Vagina (tissue), 2 donors: ENCODE results near the gene CPNE8.

Source experiments
- POLR2A ChIP-seq, 2 donors: fragments of 450-650 bp; IDR thresholded peaks; one replicate each; pipeline ENCODE4 v1.6.1; 2017; ENCODE audit warnings: antibody characterized with exemption in 2 of 2, mild to moderate bottlenecking in 2 of 2, moderate library complexity in 2 of 2
- POLR2AphosphoS5 ChIP-seq, 2 donors: sonication (generic); formaldehyde crosslinking; IDR thresholded peaks; one replicate each; pipeline ENCODE4 v1.9.0; 2017; ENCODE audit warnings: antibody characterized with exemption in 2 of 2, mild to moderate bottlenecking in 2 of 2, low read depth in 1 of 2; ENCODE audit not compliant: insufficient read depth in 1 of 2
- TF ChIP-seq, protein P1 (sequence below), 3 experiments: fragments of 450-650 bp in 2 of 3; fragments of 200-600 bp in 1 of 3; sonication (generic) in 1 of 3; IDR thresholded peaks; one replicate each; pipeline ENCODE4 v1.5.1; 2017 to 2019; ENCODE audit warnings: antibody characterized with exemption in 3 of 3, mild to moderate bottlenecking in 2 of 3, moderate library complexity in 2 of 3

DNA sequence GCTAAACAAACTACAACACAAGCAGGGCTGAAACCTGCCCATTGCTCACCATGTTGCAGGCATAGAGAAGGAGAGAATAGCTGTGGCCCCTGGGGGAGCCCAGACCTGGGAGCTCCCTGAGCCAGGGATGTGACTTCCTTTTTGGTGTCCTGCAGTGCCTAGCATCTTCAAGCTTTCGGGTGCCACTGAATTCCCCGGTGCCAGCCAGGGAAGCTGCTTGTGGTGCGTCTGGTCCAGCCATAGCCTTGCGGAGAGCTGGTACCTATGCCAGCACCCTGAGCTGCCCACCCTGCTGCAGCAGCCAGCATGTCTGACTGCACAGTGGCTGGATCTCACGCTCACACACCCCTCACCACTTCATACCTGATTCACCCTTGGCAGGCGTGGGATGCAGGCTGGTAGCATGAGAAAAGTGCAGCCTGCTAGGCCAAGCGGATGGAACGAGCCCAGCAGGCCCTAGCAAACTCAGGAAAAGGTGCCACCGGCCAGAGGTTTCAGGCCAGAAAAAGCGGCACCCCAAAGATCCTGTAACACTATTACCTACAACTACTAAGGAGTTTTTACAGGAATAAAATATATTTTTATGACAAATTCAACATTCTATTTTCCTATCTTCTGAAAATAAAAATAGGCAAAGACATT, 183.7 kb downstream of the CPNE8 start:
- TF ChIP-seq, protein P1, sequence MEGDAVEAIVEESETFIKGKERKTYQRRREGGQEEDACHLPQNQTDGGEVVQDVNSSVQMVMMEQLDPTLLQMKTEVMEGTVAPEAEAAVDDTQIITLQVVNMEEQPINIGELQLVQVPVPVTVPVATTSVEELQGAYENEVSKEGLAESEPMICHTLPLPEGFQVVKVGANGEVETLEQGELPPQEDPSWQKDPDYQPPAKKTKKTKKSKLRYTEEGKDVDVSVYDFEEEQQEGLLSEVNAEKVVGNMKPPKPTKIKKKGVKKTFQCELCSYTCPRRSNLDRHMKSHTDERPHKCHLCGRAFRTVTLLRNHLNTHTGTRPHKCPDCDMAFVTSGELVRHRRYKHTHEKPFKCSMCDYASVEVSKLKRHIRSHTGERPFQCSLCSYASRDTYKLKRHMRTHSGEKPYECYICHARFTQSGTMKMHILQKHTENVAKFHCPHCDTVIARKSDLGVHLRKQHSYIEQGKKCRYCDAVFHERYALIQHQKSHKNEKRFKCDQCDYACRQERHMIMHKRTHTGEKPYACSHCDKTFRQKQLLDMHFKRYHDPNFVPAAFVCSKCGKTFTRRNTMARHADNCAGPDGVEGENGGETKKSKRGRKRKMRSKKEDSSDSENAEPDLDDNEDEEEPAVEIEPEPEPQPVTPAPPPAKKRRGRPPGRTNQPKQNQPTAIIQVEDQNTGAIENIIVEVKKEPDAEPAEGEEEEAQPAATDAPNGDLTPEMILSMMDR (IDR thresholded peaks at IDR 0.05), result no peak
- TF ChIP-seq POLR2A (IDR thresholded peaks at IDR 0.05), result no peak
- TF ChIP-seq POLR2AphosphoS5 (IDR thresholded peaks at IDR 0.05; ENCODE audit: insufficient read depth in 1 of 2, low read depth in 1 of 2), result no peak
